ENCODE results near the gene KLK6.

DNA sequence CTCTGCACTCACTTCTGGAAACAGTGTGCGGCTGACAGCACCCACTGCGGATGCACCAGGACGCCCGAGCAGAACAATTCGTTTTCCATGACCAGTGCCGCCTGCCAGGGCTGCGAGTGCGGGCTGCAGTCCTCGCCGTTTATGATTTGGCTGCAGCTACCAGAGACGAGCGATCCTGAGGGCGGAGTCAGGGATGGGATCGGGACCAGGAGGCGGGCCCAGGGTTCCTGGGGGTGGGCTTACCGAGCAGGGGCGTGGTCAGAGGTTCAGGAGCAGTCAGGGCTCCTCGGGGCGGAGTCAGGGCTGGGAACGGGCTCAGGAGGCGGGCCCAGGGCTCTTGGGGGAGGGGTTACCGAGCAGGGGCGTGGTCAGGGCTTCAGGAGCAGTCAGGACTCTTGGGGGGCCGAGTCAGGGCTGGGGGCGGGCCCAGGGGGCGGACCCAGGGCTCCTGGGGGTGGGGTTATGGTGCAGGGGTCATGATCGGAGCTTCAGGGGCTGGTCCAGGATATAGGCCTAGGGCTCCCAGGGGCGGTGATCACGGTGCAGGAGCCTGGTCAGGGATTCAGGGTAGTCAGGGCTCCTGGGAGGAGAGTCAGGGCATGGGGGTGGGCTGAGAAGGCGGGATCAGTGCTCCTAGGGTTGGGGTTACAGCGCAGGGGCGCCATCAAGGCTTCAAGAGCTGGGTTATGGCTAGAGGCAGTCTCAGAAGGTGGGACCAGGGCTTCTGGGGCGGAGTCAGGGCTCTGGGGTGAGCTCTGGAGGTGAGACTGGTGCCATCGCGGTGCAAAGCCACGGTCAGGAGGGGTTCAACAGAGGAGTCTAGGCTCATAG, 59.9 kb downstream of the KLK6 start:
- TF ChIP-seq, protein P1, sequence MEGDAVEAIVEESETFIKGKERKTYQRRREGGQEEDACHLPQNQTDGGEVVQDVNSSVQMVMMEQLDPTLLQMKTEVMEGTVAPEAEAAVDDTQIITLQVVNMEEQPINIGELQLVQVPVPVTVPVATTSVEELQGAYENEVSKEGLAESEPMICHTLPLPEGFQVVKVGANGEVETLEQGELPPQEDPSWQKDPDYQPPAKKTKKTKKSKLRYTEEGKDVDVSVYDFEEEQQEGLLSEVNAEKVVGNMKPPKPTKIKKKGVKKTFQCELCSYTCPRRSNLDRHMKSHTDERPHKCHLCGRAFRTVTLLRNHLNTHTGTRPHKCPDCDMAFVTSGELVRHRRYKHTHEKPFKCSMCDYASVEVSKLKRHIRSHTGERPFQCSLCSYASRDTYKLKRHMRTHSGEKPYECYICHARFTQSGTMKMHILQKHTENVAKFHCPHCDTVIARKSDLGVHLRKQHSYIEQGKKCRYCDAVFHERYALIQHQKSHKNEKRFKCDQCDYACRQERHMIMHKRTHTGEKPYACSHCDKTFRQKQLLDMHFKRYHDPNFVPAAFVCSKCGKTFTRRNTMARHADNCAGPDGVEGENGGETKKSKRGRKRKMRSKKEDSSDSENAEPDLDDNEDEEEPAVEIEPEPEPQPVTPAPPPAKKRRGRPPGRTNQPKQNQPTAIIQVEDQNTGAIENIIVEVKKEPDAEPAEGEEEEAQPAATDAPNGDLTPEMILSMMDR (IDR thresholded peaks at IDR 0.05) = no peak
- no peak for TF ChIP-seq POLR2A (IDR thresholded peaks at IDR 0.05)
